Fibroblast of mammary gland (primary cell): ENCODE measurements around the gene GPR157.

Source experiments
- DNase-seq: peaks from one replicate; pipeline ENCODE4 v3.0.0-alpha.2; 2010; ENCODE audit warnings: low read depth
- H3K4me3 ChIP-seq: 2 replicates; pipeline ENCODE4 v1.5.1; 2011; ENCODE audit warnings: low read depth, mild to moderate bottlenecking, low read length, moderate library complexity; ENCODE audit not compliant: control insufficient read depth
- CTCF ChIP-seq: conservative IDR thresholded peaks from 2 replicates; pipeline ENCODE4 v1.5.1; 2011; ENCODE audit warnings: low read depth, low read length, inconsistent platforms; ENCODE audit not compliant: control insufficient read depth, insufficient read depth

GPR157 gene

GRCh38 chr1:9086796-9087195 is 42.1 kb downstream of the GPR157 start:
- no peak for TF ChIP-seq CTCF
- DNase-seq, result no peak
- no peak overlapping the region for H3K4me3 ChIP-seq

DNA sequence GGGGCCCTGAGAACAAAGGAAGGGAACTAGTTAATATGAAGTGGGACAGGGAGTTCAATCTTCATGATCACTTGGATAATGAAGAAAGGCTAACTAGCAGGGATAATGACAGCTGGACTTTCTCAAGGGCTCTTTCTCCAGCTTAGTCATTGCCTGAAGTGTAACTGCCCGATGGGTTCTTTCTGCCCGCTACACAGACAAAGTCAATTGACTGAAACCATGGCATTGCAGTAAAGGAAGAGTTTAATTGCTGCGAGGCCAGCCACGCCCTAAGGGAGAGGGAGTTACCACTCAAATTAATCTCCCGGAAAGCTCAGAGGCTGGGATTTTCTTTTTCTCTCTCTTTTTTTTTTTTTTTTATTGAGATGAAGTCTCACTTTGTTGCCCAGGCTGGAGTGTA is 42.9 kb downstream of the GPR157 start:
- DNase-seq, result no peak
- no peak for TF ChIP-seq CTCF
- no peak overlapping the region for H3K4me3 ChIP-seq

DNA sequence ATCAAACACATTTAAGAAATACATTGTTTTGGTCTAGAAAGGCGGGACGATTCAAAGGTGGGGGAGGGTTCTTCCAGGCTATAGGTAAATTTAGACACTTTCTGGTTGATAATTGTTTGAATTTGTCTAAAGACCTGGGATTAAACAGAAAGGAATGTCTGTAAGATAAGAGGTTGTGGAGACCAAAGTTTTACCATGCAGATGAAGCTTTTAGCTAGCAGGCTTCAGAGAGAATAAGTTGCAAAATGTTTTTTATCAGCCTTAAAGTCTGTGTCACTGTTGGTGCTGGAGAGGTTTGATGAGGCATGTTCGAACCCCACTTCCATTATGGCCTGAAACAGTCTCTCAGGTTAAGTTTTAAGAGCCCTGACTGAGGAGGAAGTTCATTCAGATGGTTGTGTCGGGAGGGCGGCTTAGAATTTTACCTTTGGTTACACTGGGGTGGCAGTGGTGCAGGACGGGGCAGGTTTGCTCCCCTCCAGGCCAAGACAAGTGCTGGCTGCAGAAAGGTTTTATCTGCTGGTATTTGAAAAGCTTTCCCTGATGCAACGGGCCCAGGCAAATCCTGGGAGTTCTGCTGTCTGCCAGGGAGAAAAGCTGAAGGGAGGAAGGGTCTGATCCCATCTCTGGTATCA is 43.5 kb downstream of the GPR157 start:
- TF ChIP-seq CTCF, result no peak
- no peak overlapping the region for H3K4me3 ChIP-seq
- no peak for DNase-seq

DNA sequence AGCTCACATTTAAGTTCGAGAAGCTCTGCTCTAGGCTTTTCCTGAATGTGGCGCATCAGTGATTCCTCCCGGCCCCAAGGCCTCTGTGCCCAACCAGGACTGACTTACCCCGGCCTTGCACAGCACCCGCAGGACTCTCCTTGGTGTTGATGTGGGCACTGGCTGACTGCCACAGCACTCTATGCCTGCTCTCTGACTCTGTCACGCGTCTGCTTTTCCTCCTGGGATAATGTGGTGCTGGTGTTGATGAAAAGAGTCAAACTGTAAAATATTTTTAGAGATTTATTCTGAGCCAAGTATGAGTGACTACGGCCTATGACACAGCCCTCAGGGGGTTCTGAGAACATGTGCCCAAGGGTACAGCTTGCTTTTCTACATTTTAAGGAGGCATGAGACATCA is 44.0 kb downstream of the GPR157 start:
- H3K4me3 ChIP-seq, result no peak overlapping the region
- TF ChIP-seq CTCF, result no peak
- no peak for DNase-seq

DNA sequence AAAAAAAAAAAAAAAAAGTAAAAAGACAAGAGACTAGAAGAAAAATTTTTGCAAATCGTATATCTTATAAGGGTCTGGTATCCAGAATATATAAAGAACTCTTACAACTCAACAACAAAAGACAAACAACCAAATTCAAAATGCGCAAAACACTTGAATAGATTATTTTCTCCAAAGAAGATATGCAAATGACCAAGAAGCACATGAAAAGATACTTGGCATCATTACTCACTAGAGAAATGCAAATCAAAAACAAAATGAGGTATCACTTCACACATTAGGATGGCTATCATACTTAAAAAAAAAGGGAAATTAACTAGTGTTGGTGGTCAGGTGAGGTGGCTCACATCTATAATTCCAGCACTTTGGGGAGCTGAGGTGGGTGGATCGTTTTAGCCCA is 47.4 kb downstream of the GPR157 start:
- no peak for DNase-seq
- no peak for TF ChIP-seq CTCF
- no peak overlapping the region for H3K4me3 ChIP-seq

DNA sequence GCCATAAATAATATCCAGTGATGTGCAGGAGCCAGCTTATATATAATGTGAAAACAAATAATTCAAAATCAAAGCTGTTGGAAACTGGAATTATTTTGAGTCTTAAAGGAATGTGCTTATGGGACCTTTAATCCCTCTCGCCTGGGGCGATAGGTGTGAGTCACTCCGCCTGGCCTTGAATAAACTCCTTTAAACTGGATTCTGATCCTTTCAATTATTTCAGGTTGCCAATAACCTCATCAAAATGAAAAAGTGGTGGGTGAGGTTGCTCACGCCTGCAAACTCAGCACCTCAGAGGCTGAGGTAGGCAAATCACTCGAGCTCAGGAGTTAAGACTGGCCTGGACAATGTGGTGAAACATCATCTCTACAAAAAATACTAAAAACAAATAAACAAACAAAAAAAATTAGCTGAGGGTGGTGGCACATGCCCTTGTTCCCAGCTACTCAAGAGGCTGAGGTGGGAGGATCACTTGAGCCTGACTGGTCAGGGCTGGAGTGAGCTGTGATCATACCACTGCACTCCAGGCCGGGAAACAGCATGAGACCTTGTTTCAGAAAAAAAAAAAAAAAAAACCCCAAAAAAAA is 48.1 kb downstream of the GPR157 start:
- no peak for TF ChIP-seq CTCF
- no peak for DNase-seq
- no peak overlapping the region for H3K4me3 ChIP-seq
